BLaER1 (cell line): ENCODE measurements around the gene COL23A1.
"Not testable (repeated sequence)": the region's sequence is repeated elsewhere in the genome, so short reads cannot be mapped to it uniquely, and the experiment has no call there.

Source experiments
- H3K27ac ChIP-seq: shearing (Covaris generic); formaldehyde crosslinking; 2 replicates; pipeline ENCODE4 v1.8.1; 2022
- H3K27me3 ChIP-seq: shearing (Covaris generic); formaldehyde crosslinking; 2 replicates; pipeline ENCODE4 v1.8.1; 2022
- H3K36me3 ChIP-seq: shearing (Covaris generic); formaldehyde crosslinking; 2 replicates; pipeline ENCODE4 v1.8.1; 2022
- H3K4me1 ChIP-seq: shearing (Covaris generic); formaldehyde crosslinking; 2 replicates; pipeline ENCODE4 v1.8.1; 2022
- H3K4me2 ChIP-seq: shearing (Covaris generic); formaldehyde crosslinking; 2 replicates; pipeline ENCODE4 v1.8.1; 2022
- H3K4me3 ChIP-seq: shearing (Covaris generic); formaldehyde crosslinking; 2 replicates; pipeline ENCODE4 v1.8.1; 2022
- H3K9ac ChIP-seq: shearing (Covaris generic); formaldehyde crosslinking; 2 replicates; pipeline ENCODE4 v1.8.1; 2022
- H3K9me3 ChIP-seq: shearing (Covaris generic); formaldehyde crosslinking; 2 replicates; pipeline ENCODE4 v1.8.1; 2022
- H4K20me1 ChIP-seq: shearing (Covaris generic); formaldehyde crosslinking; 2 replicates; pipeline ENCODE4 v1.8.1; 2022
- Cebpa-rat ChIP-seq: shearing (Covaris generic); IDR thresholded peaks from 2 replicates; pipeline ENCODE4 v1.8.1; 2022

COL23A1 gene

GRCh38 chr5:178589180-178590140 lies 733 bp downstream of the COL23A1 start:
- Histone ChIP-seq H3K9ac (peak overlapping the region; percentile 48; the same call in 1 of the 2 replicates), H3K27me3 (peaks cover 58% of the 10 kb centered on the region), H4K20me1 (peaks cover 54% of the 10 kb centered on the region), H3K4me2 (peak overlapping the region; percentile 99), H3K9me3 (peaks cover 11% of the 10 kb centered on the region), H3K4me1 (peaks cover 19% of the 10 kb centered on the region), H3K27ac (no peak overlapping the region), H3K4me3 (peak overlapping the region; percentile 70), H3K36me3 (peaks cover 7% of the 10 kb centered on the region; the same call in 1 of the 2 replicates)
- TF ChIP-seq Cebpa-rat, result no peak

GRCh38 chr5:178588769-178589168 lies 1.4 kb downstream of the COL23A1 start:
- TF ChIP-seq Cebpa-rat, result no peak
- Histone ChIP-seq H3K4me2 (0 out of 2 replicates have a peak overlapping the region, but pooled peaks have one; percentile 99), H3K9ac (no peak overlapping the region), H3K4me3 (no peak overlapping the region), H4K20me1 (peaks cover 54% of the 10 kb centered on the region), H3K27me3 (peaks cover 58% of the 10 kb centered on the region), H3K4me1 (peaks cover 19% of the 10 kb centered on the region), H3K36me3 (peaks cover under 1% of the 10 kb centered on the region; the same call in 1 of the 2 replicates), H3K27ac (no peak overlapping the region), H3K9me3 (peaks cover 5% of the 10 kb centered on the region)

- no peak overlapping the region for H3K4me3 ChIP-seq
- peaks cover 19% of the 10 kb centered on the region for H3K4me1 ChIP-seq
- H3K27me3 ChIP-seq, result peaks cover 58% of the 10 kb centered on the region
- H3K9me3 ChIP-seq, result peaks cover 5% of the 10 kb centered on the region
- H4K20me1 ChIP-seq, result peaks cover 53% of the 10 kb centered on the region
- no peak overlapping the region for H3K9ac ChIP-seq
- H3K27ac ChIP-seq, result no peak overlapping the region
- H3K36me3 ChIP-seq, result no peaks in the 10 kb centered on the region; the same call in 1 of the 2 replicates
- H3K4me2 ChIP-seq, result no peak overlapping the region
- no peak for TF ChIP-seq Cebpa-rat
Observed at GRCh38 chr5:178587763-178588611, 2.2 kb downstream of the COL23A1 start.

GRCh38 chr5:178586396-178586795 lies 3.8 kb downstream of the COL23A1 start:
- no peak overlapping the region for H3K27ac ChIP-seq
- no peak for TF ChIP-seq Cebpa-rat

GRCh38 chr5:178585421-178585820 lies 4.8 kb downstream of the COL23A1 start:
- not testable (repeated sequence) for H3K36me3 ChIP-seq, H3K9me3 ChIP-seq, H3K4me2 ChIP-seq, H3K9ac ChIP-seq, H3K4me3 ChIP-seq, H3K27ac ChIP-seq
- Histone ChIP-seq H3K27me3 (peaks cover 34% of the 10 kb centered on the region), H4K20me1 (peaks cover 27% of the 10 kb centered on the region), H3K4me1 (peaks cover 14% of the 10 kb centered on the region)

More at GRCh38 chr5:178586396-178586795, 3.8 kb downstream of the COL23A1 start:
- Histone ChIP-seq H3K9me3 (peaks cover 5% of the 10 kb centered on the region), H4K20me1 (peaks cover 37% of the 10 kb centered on the region), H3K9ac (no peak overlapping the region), H3K27me3 (peaks cover 43% of the 10 kb centered on the region), H3K4me2 (no peak overlapping the region), H3K4me1 (peaks cover 19% of the 10 kb centered on the region), H3K36me3 (no peaks in the 10 kb centered on the region), H3K4me3 (no peak overlapping the region)

- no peak overlapping the region for H3K4me2 ChIP-seq
- no peak overlapping the region for H3K9ac ChIP-seq
- H4K20me1 ChIP-seq, result 0 out of 2 replicates have a peak, but pooled peaks cover 7% of the 10 kb centered on the region
- H3K4me1 ChIP-seq, result no peaks in the 10 kb centered on the region
- no peak overlapping the region for H3K27ac ChIP-seq
- no peaks in the 10 kb centered on the region for H3K36me3 ChIP-seq
- H3K4me3 ChIP-seq, result no peak overlapping the region
- TF ChIP-seq Cebpa-rat, result no peak
- H3K9me3 ChIP-seq, result peaks cover 5% of the 10 kb centered on the region
- H3K27me3 ChIP-seq, result peaks cover 12% of the 10 kb centered on the region
Observed at GRCh38 chr5:178583279-178583678, 6.9 kb downstream of the COL23A1 start.

- Histone ChIP-seq H3K4me2 (no peak overlapping the region), H3K36me3 (no peaks in the 10 kb centered on the region), H3K27ac (no peak overlapping the region), H3K9ac (no peak overlapping the region), H4K20me1 (no peaks in the 10 kb centered on the region), H3K27me3 (peaks cover 2% of the 10 kb centered on the region), H3K4me3 (no peak overlapping the region), H3K4me1 (no peaks in the 10 kb centered on the region), H3K9me3 (peaks cover 8% of the 10 kb centered on the region)
- TF ChIP-seq Cebpa-rat, result no peak
Observed at GRCh38 chr5:178582291-178582690, 7.9 kb downstream of the COL23A1 start.

GRCh38 chr5:178581621-178582020 lies 8.6 kb downstream of the COL23A1 start:
- Histone ChIP-seq H4K20me1 (no peaks in the 10 kb centered on the region), H3K9me3 (peaks cover 15% of the 10 kb centered on the region), H3K4me1 (no peaks in the 10 kb centered on the region), H3K9ac (no peak overlapping the region), H3K36me3 (no peaks in the 10 kb centered on the region), H3K27ac (no peak overlapping the region), H3K4me3 (no peak overlapping the region), H3K27me3 (no peaks in the 10 kb centered on the region), H3K4me2 (no peak overlapping the region)
- TF ChIP-seq Cebpa-rat, result no peak

- TF ChIP-seq Cebpa-rat, result no peak
- no peaks in the 10 kb centered on the region for H3K36me3 ChIP-seq
- no peak overlapping the region for H3K4me2 ChIP-seq
- H3K9ac ChIP-seq, result no peak overlapping the region
- no peak overlapping the region for H3K27ac ChIP-seq
- no peaks in the 10 kb centered on the region for H4K20me1 ChIP-seq
- H3K27me3 ChIP-seq, result no peaks in the 10 kb centered on the region
- H3K9me3 ChIP-seq, result peaks cover 15% of the 10 kb centered on the region
- H3K4me3 ChIP-seq, result no peak overlapping the region
- H3K4me1 ChIP-seq, result no peaks in the 10 kb centered on the region
Observed at GRCh38 chr5:178580271-178580955, 9.8 kb downstream of the COL23A1 start.
